MM.1S (cell line): ENCODE results near the gene RNASEL.

Source experiments
- DNase-seq: peaks from one replicate; pipeline ENCODE4 v3.0.0-alpha.2; 2015
- H2AFZ ChIP-seq: fragments of 300-600 bp; sonication (generic); 2 replicates; pipeline ENCODE4 v1.6.0; 2016; ENCODE audit warnings: antibody characterized with exemption, low read length
- H3F3A ChIP-seq: fragments of 300-600 bp; sonication (generic); 2 replicates; pipeline ENCODE4 v1.6.1; 2016; ENCODE audit warnings: mild to moderate bottlenecking, antibody characterized with exemption, low read length, moderate library complexity, mixed read lengths; ENCODE audit not compliant: insufficient read depth
- H3K27ac ChIP-seq: fragments of 300-600 bp; sonication (generic); 2 replicates; pipeline ENCODE4 v1.5.1; 2016; ENCODE audit warnings: mild to moderate bottlenecking, low read length
- H3K27me3 ChIP-seq: fragments of 300-600 bp; sonication (generic); replicated peaks from 2 replicates; pipeline ENCODE4 v1.6.0; 2016; ENCODE audit warnings: low read length; ENCODE audit not compliant: insufficient read depth
- H3K36me3 ChIP-seq: fragments of 300-600 bp; sonication (generic); replicated peaks from 2 replicates; pipeline ENCODE4 v1.6.1; 2016; ENCODE audit warnings: mild to moderate bottlenecking, low read length, mixed read lengths; ENCODE audit not compliant: insufficient read depth
- H3K4me1 ChIP-seq: fragments of 300-600 bp; sonication (generic); 2 replicates; pipeline ENCODE4 v1.6.1; 2016; ENCODE audit warnings: low read length, mixed read lengths
- H3K4me2 ChIP-seq: fragments of 300-600 bp; sonication (generic); 2 replicates; pipeline ENCODE4 v1.6.0; 2016; ENCODE audit warnings: low read depth, low read length
- H3K4me3 ChIP-seq: fragments of 300-600 bp; sonication (generic); 2 replicates; pipeline ENCODE4 v1.5.1; 2016; ENCODE audit warnings: low read length, mixed read lengths
- H3K79me2 ChIP-seq: fragments of 300-600 bp; sonication (generic); 2 replicates; pipeline ENCODE4 v1.6.1; 2016; ENCODE audit warnings: mixed run types, low read length, mixed read lengths
- H3K9ac ChIP-seq: fragments of 300-600 bp; sonication (generic); 2 replicates; pipeline ENCODE4 v1.6.1; 2016; ENCODE audit warnings: low read length, mixed read lengths
- H3K9me2 ChIP-seq: fragments of 300-600 bp; sonication (generic); replicated peaks from 2 replicates; pipeline ENCODE4 v1.6.1; 2016; ENCODE audit warnings: mild to moderate bottlenecking, low read length, mixed read lengths; ENCODE audit not compliant: insufficient read depth
- H3K9me3 ChIP-seq: fragments of 300-600 bp; sonication (generic); replicated peaks from 2 replicates; pipeline ENCODE4 v1.6.1; 2016; ENCODE audit warnings: mild to moderate bottlenecking, low read length, mixed read lengths; ENCODE audit not compliant: insufficient read depth
- H4K20me1 ChIP-seq: fragments of 300-600 bp; sonication (generic); 2 replicates; pipeline ENCODE4 v1.6.1; 2016; ENCODE audit warnings: mild to moderate bottlenecking, low read length, moderate library complexity, mixed read lengths; ENCODE audit not compliant: insufficient read depth
- CTCF ChIP-seq: fragments of 300-600 bp; sonication (generic); IDR thresholded peaks from 2 replicates; pipeline ENCODE4 v1.5.1; 2016; ENCODE audit warnings: antibody characterized with exemption, low read length, mixed read lengths
- EZH2 ChIP-seq: fragments of 300-600 bp; sonication (generic); optimal IDR thresholded peaks from 2 replicates; pipeline ENCODE3; 2017; ENCODE audit warnings: low read depth, mild to moderate bottlenecking, antibody characterized with exemption, low read length, mixed read lengths
- EZH2phosphoT487 ChIP-seq: fragments of 300-600 bp; sonication (generic); IDR thresholded peaks from 2 replicates; pipeline ENCODE4 v1.6.1; 2018; ENCODE audit warnings: antibody characterized with exemption, low read length

RNASEL gene

GRCh38 chr1:182629499-182630096, 40.5 kb upstream of the RNASEL start:
- H3K9me3 ChIP-seq, result no peaks in the 10 kb centered on the region
- no peaks in the 10 kb centered on the region for H3K27me3 ChIP-seq
- H3K4me1 ChIP-seq, result peaks cover 15% of the 10 kb centered on the region
- H4K20me1 ChIP-seq, result no peaks in the 10 kb centered on the region
- H3K79me2 ChIP-seq, result no peaks in the 10 kb centered on the region
- no peak overlapping the region for H3K9ac ChIP-seq
- H3K4me3 ChIP-seq, result no peak overlapping the region
- H3K36me3 ChIP-seq, result no peaks in the 10 kb centered on the region
- TF ChIP-seq EZH2 (no peak), CTCF (no peak), EZH2phosphoT487 (no peak)
- no peak overlapping the region for H3K4me2 ChIP-seq
- no peak overlapping the region for H3K27ac ChIP-seq
- H2AFZ ChIP-seq, result no peak overlapping the region
- DNase-seq, result no peak
- no peaks in the 10 kb centered on the region for H3F3A ChIP-seq
- H3K9me2 ChIP-seq, result no peaks in the 10 kb centered on the region

- Histone ChIP-seq H3K79me2 (no peaks in the 10 kb centered on the region), H3K9me2 (no peaks in the 10 kb centered on the region), H3K36me3 (no peaks in the 10 kb centered on the region), H3K4me2 (no peak overlapping the region), H3K27ac (no peak overlapping the region), H2AFZ (no peak overlapping the region), H3K27me3 (no peaks in the 10 kb centered on the region), H3F3A (no peaks in the 10 kb centered on the region), H3K4me1 (peaks cover 15% of the 10 kb centered on the region), H3K9me3 (no peaks in the 10 kb centered on the region), H3K9ac (no peak overlapping the region), H4K20me1 (no peaks in the 10 kb centered on the region), H3K4me3 (no peak overlapping the region)
- TF ChIP-seq EZH2phosphoT487, result no peak
- no peak for TF ChIP-seq EZH2
- DNase-seq, result no peak
These were observed 40.0 kb upstream of the RNASEL start for GRCh38 chr1:182629080-182629479.

GRCh38 chr1:182628657-182629056, 39.6 kb upstream of the RNASEL start:
- Histone ChIP-seq H3K4me2 (no peak overlapping the region), H3K36me3 (no peaks in the 10 kb centered on the region), H3K4me3 (no peak overlapping the region), H3K27ac (no peak overlapping the region), H3K9me3 (no peaks in the 10 kb centered on the region), H3K27me3 (no peaks in the 10 kb centered on the region), H3K9ac (no peak overlapping the region), H4K20me1 (no peaks in the 10 kb centered on the region), H3K9me2 (no peaks in the 10 kb centered on the region), H2AFZ (no peak overlapping the region), H3K4me1 (peaks cover 15% of the 10 kb centered on the region), H3K79me2 (no peaks in the 10 kb centered on the region), H3F3A (no peaks in the 10 kb centered on the region)
- TF ChIP-seq EZH2phosphoT487 (no peak), CTCF (no peak)
- no peak for DNase-seq

GRCh38 chr1:182627622-182628021, 38.6 kb upstream of the RNASEL start:
- H3K27ac ChIP-seq, result no peak overlapping the region
- H4K20me1 ChIP-seq, result no peaks in the 10 kb centered on the region
- TF ChIP-seq EZH2phosphoT487 (no peak), CTCF (no peak), EZH2 (no peak)
- no peak overlapping the region for H2AFZ ChIP-seq
- no peaks in the 10 kb centered on the region for H3F3A ChIP-seq
- H3K9me2 ChIP-seq, result no peaks in the 10 kb centered on the region
- H3K9ac ChIP-seq, result no peak overlapping the region
- peaks cover 19% of the 10 kb centered on the region for H3K4me1 ChIP-seq
- no peaks in the 10 kb centered on the region for H3K36me3 ChIP-seq
- no peaks in the 10 kb centered on the region for H3K79me2 ChIP-seq
- no peaks in the 10 kb centered on the region for H3K27me3 ChIP-seq
- H3K4me2 ChIP-seq, result no peak overlapping the region
- H3K4me3 ChIP-seq, result no peak overlapping the region
- H3K9me3 ChIP-seq, result no peaks in the 10 kb centered on the region
- DNase-seq, result no peak
